HG03025 (cell line): ENCODE measurements around the gene SPAG17.

Source experiments
- ATAC-seq: cut with Tn5 transposase; IDR thresholded peaks from one replicate; pipeline ENCODE4 v1.9.1; 2021; ENCODE audit warnings: mild to moderate bottlenecking, moderate library complexity; ENCODE audit not compliant: unreplicated experiment, low FRiP score

The SPAG17 gene

DNA sequence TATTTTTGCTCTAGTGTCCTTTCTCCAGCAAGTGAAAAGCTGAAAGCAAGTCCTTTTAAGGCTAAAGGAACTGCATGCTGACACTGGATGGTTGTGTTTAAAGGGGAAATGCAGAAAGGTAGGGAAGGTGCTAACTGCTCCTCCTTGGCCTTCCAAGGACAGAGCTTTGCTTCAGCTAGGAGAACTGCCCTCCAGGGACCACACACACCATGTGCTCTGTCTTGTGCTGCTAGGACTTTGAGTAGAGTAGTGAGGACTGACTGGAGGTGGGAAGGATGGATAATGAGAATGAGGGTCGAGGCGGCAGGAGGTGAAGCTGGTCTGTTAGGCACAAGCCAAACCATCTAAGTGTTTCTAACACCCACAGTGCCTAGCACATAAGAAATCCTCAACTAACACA, 177.6 kb downstream of the SPAG17 start:
- no peak for ATAC-seq

GRCh38 chr1:118004312-118004711, 180.7 kb downstream of the SPAG17 start:
- no peak for ATAC-seq

DNA sequence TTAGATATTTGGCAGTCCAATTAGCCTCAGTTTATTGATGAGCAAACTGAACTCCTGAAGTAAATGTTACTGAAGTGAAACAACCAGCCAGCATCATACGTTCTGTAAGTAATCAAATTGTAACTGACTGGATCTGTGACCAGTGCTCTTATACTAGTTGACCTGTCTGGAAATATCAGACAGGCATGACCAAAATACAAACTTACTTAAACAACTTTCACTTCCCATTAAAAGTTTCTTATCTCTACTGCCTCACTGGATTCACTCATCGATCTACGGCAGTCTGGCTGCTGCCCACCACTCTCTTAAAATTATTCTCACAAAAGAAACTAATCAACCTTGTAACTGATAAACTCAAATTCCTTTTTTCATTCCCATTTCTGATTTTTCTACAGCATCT, 199.1 kb downstream of the SPAG17 start:
- peak; percentile 55 for ATAC-seq

- ATAC-seq: no peak
These were observed 199.8 kb downstream of the SPAG17 start for GRCh38 chr1:117985239-117985638.

GRCh38 chr1:117981455-117982192, 203.4 kb downstream of the SPAG17 start:
- ATAC-seq: no peak

GRCh38 chr1:117976381-117976780, 208.6 kb downstream of the SPAG17 start:
- no peak for ATAC-seq

- no peak for ATAC-seq
These were observed 213.3 kb downstream of the SPAG17 start for GRCh38 chr1:117971777-117972176.

DNA sequence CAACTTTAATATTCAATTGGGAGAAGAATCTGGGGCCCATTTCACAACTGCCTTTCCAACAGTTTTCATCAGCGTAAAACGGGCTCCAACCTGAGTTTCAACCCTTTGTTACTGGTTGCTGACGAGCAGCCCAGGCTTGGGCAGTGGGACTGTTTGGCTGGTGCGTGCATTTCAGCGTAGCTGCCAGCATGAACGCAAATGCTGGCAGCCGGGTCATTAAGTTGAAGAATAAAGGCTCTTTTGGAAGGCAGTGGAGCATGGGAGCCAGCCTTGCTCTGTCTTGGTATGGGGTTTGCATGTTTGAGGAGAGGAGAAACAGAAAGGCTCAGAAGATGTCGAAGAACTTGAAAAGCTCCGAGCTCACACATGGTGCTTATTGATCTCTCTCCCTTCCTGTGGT, 214.8 kb downstream of the SPAG17 start:
- ATAC-seq: no peak

DNA sequence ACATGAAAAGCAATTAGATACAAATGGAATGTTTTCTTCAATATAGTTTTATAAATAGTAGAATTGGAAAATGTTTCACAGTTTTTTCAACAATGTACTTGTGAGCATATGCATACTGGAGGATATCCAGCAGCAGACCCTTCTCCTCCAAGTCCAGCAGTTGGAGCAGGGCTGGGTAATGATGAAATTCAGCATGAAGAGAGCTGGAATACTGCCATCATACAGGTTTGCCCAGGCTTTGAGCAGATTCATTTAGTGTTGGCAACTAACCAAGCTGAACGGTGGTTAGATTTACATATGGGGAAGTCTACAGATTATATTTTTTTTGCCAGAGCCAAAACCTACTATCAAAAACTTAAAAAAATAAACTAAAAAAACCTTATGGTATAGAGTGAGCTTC, 217.1 kb downstream of the SPAG17 start:
- ATAC-seq: no peak

- ATAC-seq: no peak
These were observed 217.6 kb downstream of the SPAG17 start for GRCh38 chr1:117967477-117967876.

DNA sequence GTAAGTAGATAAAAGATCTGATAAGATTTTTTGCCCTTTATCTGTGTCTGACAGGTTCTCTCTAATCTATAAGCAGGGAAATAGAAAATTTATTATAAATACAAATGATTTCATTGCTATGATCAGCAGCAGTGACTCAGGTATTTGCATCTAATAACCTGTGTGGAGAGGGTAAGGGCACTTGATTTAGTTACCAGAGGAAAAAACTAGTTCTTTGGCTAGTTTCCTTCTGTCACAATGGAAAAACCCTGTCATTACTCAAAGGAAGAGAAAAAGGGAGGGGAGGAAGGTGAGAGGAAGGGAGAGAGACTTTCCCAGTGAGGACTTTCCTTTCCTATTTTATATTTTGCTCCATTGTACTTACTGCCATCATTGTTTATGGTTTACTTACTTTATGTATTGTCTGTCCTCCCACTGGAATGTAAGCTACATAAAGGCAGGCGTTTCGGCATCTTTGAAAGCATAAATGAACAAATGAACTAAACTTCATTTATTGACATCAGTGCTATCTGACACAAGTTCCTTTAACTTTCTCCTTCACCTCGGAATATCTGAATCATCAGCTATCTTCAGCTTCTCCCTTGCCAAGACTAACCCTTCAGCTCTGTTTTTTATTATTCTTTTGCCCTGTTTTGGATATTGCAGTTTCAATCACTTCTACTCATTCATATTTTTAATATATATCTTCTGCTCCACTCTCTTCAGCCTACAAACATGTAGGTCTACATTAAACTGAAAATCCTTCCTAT, 220.6 kb downstream of the SPAG17 start:
- ATAC-seq: no peak

GRCh38 chr1:117959364-117959763, 225.7 kb downstream of the SPAG17 start:
- no peak for ATAC-seq

DNA sequence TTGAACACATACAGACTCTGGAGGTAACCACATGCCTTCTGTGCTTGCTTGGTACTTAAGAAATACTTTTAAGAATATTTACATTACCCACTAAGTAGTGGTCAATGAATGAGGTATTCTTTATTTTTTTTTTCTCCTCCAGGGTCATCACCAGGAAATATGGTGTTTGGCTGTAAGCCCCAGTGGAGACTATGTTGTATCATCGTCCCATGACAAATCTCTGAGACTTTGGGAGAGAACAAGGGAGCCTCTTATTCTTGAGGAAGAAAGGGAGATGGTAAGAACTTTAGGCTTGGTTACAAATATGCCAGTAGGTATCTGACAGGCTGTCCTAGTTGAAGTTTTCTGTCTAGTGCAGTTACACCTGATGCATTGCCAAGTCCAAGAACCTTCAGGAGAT, 232.6 kb downstream of the SPAG17 start:
- ATAC-seq: no peak

DNA sequence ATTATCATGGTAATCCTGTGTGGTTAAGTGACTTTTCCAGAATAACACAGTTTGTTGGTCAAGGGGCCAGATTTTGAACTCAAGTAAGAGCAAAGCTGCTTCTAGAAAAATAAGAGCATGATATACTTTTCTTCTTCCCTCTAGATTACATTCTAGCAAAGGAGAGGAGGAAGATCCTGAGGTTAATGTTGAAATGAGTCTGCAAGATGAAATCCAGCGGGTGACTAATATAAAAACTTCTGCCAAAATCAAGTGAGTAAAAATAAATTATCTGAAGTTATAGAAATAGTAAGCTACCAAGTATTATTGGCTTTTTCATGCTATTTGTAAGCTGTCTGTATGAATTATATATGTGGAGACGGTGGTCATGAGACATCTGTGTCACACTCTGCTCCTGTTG, 242.7 kb downstream of the SPAG17 start:
- ATAC-seq: no peak

DNA sequence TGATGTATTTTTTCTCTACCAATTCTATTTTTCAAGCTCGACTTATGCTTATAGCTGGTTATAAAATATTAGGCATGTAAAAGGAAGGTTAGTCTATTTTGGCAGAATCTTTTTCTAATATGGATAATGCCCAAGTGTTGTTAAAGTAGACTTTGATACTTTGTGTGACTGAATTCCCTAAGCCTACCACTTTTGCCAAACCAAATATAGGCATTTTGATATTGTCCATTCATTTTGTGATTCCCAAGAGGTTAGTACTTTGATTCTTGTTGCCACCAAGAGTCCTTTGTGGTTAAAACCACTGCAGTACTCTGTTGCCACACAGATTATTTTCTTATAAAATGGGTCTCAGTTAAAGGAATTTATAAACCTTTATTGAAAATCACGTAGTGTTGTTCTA, 251.3 kb downstream of the SPAG17 start:
- ATAC-seq: no peak

DNA sequence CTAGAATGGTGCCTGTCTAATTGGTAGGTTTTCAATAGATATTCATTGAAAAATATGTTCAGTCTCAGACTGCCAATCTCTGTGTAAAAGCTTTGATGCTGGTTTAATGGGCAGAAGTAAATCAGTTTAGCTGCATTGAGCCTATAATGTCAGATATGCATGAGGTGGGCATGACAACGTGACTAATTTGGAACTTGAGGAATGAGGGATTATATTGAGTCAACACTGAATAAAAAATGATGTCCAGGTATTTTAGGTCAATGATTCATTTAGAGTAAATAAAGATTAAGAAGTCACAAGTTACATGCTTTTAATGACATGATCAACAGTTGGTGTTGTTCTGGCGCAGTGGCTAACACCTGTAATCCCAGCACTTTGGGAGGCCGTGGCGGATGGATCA, 252.5 kb downstream of the SPAG17 start:
- ATAC-seq: no peak

DNA sequence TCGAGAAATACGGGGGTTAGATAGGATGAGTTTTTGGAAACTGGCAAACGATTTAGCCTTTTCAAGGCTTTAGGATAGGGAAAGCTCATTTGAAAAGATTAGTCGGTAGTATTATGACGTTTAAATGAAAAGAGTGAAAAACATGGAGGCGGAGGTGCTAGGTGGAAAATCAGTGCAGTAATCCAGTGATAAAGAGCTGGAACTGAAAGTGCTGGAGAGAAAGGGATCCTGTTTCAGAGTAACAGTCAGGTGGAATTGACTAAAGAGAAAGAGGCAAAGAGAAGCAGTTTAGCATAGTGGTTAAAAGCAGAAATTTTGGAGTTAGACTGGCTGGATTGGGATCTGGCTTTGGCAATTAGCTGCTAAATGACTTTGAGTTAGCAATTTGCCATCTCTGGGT, 254.5 kb downstream of the SPAG17 start:
- ATAC-seq: no peak

DNA sequence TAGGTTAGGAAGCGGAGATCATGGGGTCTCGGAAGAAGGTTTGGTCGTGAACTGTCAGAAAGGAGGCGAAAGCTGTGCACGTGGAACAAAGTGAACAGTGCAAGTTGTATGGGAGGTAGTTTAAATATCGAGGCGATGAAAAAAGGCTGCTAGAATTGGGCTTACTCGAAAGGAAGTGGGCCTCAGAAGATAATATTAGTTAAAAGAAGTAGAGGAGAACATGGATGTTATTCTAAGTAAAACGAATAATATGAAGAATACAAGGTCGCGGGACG, 254.9 kb downstream of the SPAG17 start:
- peak; percentile 1 for ATAC-seq

GRCh38 chr1:117929343-117930172, 255.5 kb downstream of the SPAG17 start, which contains the start of the genes GDAP2 and WDR3:
Gene GDAP2 (minus strand): TSS chr1:117929621. CDS start chr1:117920357, 9,264 bp downstream.
Gene WDR3 (plus strand): TSS chr1:117929739. CDS start chr1:117933320, 3,581 bp downstream.
- peak; percentile 96 for ATAC-seq

DNA sequence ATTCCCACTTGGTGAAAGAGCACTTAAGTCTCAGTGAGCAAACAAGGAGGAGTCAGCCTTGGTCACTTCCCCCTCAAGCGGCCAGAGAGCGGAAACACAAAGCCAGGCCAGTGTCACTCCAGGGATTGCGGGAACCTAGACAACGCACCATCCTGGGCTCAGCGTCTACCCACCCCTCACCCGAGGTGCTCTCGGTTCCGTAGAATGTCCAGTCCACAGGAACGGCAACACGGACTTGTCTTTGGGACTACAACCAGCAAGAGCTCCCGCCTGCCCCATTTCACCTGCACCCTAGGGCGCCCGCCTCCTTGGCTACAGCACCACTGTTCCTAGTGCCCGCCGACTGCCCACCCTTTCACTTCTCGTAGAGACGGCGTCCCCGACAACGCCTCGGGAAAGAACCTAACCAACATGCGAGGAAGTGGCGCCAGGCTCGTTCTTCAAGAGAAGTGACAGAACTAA, 256.1 kb downstream of the SPAG17 start:
- ATAC-seq: peak; percentile 33

DNA sequence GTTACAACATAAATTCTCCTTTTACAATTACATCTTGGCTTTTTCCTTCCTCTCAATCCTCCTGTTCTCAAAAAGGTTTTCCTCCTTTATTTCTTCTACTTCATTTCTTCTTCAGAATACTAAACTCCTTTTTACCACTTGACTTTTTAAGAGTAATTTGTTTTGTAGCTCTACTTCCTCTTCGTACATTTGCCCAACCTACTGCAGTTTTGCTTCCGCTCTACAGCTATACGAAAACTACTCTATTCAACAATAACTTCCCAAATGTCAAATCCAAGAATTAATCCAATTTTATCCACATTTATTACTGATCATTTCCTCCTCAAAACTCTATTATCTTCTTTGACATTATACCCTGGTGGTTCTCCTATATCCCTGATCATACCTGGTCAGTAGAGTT, 259.0 kb downstream of the SPAG17 start:
- ATAC-seq: no peak
